Cardiac ventricle fibroblast (primary cell): Measurements from ENCODE around the gene ACTR3C. TPM values are rescaled to one million over a fixed set of nuclear protein-coding genes. Genes with fewer than 3 reads are reported as not detected.

Experiments
- total RNA-seq: library from RNA; depleted of rRNA; stranded (reverse); fragments of >200 nt; gene quantifications from 2 replicates; pipeline ENCODE4 v1.2.3, GENCODE V29; 2015

The ACTR3C gene
- under 0.01 TPM in 1 of 2 replicates, not detected in the other for total RNA-seq

DNA sequence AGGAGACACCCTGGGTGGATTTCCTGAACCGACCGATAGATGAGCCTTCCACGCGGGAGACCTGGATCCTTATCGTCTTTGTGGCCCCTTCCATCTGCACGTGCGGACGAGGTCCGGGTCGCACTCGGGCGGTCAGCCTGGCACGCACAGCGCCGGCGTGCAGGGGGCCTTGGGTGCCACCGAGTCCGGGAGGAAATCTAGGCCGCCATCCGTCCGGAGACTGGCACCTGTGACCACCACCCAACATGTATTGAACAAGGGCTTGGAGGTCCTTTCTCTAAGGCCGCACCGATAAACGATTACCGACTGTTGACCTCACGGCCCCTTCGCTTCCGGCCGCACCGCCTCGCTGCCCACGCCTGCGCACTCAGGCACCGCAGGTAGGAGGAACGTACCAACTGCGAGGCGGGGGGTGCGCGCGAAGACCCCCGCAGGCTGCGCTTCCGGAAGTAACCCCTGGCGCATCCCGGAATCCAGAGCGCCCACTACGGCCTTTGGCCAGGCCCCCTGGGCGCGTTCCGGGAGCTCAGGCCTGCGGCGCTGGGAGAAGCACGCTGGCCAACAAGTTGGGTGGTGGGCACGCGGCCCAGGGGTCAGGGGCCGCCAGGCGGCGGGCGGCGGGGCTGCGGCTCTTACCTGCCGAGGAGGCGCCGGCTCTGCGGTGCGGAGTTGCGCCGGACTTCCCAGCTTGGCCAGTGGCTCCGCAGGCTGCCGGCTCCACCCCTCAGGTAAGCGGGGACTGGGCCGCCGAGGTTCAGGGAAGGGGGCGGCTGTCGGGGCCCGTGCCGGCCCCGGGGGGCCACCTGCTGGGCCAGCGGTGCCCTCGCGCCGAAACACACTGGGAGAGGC is at the start of gene ACTR3C, which contains the start of gene LRRC61:
Gene ACTR3C (minus strand): TSS at position 713 of the 849 bp plus-strand sequence. CDS start 28,249 bp downstream, outside the sequence.
Gene LRRC61 (plus strand): TSS at position 523 of the 849 bp plus-strand sequence. CDS start 13,507 bp downstream, outside the sequence.

DNA sequence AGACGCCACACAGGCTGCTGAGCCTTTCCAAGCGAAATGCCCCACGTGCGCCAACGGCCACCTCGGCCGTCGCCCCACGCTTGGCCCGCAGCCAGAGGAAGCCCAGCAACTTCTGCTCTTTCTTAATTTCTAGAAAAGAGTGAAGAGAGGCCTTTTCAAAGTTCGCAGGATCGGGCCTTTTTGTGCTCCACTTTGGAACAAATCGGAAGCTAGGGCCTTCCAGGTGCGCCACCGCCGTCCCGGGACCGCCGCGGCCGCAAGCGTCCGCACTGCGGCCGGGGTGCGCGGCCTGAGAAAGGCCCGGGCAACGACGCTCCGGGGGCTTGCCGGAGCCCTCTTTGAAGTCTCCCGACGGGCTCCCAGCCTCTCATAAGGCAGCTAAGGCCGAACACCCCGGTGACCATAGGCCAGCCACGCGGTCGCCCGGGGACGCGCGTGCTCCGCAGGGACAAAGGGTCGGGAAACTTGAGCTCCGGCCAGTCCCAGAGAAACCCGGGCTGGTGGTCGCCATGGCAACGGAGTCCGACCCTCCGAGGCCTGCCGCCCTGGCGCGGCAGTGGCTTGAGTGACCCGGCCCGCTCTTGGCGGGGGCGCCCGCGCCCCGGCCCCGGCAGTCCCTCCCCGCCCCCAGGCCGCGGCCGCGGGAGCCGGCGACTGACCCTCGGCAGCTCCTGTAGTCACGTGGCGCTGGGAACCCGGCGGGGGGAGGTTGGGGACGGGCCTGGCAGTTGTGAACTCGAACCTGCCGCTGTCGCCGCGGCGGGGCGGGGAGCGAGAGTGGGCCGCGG is 44.9 kb upstream of the ACTR3C start, which contains the start of gene REPIN1:
Gene REPIN1 (plus strand): TSS at position 727 of the 788 bp plus-strand sequence. CDS start 890 bp downstream, outside the sequence.

DNA sequence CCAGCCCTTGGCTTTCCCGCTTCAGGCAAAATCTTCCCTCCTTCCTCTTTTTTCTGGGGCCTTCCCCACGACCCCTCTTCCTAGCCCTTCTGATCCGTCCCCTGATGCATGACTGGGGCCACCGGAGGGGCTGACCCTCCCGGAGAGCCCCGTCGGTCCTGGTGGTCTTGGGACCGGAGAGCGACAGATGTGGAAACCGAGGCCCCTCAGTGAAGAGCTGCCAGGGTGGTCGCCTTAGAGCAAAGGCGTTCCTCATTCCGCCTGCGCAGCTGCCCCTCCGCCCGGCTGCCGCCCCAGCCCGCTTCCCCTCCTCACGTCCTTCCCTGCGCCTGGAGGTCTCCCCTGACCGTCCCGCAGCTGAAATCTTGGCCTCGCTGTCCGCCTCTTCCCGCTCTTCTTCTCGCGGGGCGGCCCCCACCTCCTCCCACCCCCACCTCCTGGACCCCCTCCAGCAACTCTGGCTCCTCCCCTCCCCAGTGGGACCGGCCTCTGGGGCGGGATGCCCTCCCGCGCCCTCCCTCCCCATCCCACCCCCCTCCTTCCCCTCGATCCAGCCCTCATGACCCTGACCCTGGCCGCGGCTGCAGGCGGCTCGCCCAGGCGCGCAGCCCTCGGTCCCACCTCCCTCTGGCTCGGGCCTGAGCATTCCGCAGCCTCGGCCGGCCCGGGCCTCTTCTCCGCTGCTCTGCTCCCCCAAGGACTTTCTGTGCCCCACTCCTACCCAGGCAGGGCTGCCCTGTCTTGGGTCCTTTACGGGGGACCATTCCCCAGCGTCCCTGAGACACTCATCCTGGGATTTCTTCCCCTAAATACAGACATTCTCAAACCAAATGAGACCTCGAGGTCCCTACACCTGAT is 18.1 kb upstream of the ACTR3C start, which contains the start of gene RARRES2:
Gene RARRES2 (minus strand): TSS at position 367 of the 858 bp plus-strand sequence. CDS start 1,020 bp downstream, outside the sequence.

Other genes starting within 250 kb of the ACTR3C start
- gene LRRC61, start 190 bp downstream of the ACTR3C start, total RNA-seq, result 0.49 and 1.6 TPM in 2 replicates
- gene RARRES2, start 18.1 kb upstream of the ACTR3C start, total RNA-seq, result 24.6 and 30.5 TPM in 2 replicates
- 25.9 and 41.2 TPM in 2 replicates for gene REPIN1, start 45.3 kb upstream of the ACTR3C start, total RNA-seq
- 3.2 and 6.6 TPM in 2 replicates for gene ZNF775, start 55.8 kb upstream of the ACTR3C start, total RNA-seq
- 0.62 and 0.64 TPM in 2 replicates for gene GIMAP8, start 127.1 kb upstream of the ACTR3C start, total RNA-seq
- gene GIMAP7, start 191.3 kb upstream of the ACTR3C start, total RNA-seq, result 0.31 and 0.49 TPM in 2 replicates
- gene GIMAP4, start 243.8 kb upstream of the ACTR3C start, total RNA-seq, result 0.54 and 0.56 TPM in 2 replicates